ENCODE results near the gene VILL.

The VILL gene

GRCh38 chr3:37979541-37980461 is 10.8 kb upstream of the VILL start:
- peaks cover 46 to 67% of the 10 kb centered on the region in 2 experiments for H3K36me3 ChIP-seq (ENCODE audit: control insufficient read depth in 1 of 2, insufficient read depth in 2 of 2, low read depth in 1 of 2, low read length in 2 of 2)
- H3K27ac ChIP-seq (ENCODE audit: low read length, poor library complexity, severe bottlenecking): no peak overlapping the region
- DNase-seq: peak; percentile 37
- no peak overlapping the region for H3K14ac ChIP-seq (ENCODE audit: low read length in 2 of 2)
- no peak overlapping the region for H2AFZ ChIP-seq (ENCODE audit: low read depth, low read length)
- H4K8ac ChIP-seq (ENCODE audit: low read length): no peak overlapping the region
- H2AK5ac ChIP-seq (ENCODE audit: low read length, severe bottlenecking): no peak overlapping the region
- no peak overlapping the region for H3K4ac ChIP-seq (ENCODE audit: low read depth in 1 of 2, low read length in 2 of 2)
- H2BK15ac ChIP-seq (ENCODE audit: low read depth, poor library complexity, severe bottlenecking): no peak overlapping the region
- no peaks in the 10 kb centered on the region for H3K4me1 ChIP-seq (ENCODE audit: control insufficient read depth, insufficient read depth, low read depth, low read length)
- no peak overlapping the region for H3K4me3 ChIP-seq (ENCODE audit: insufficient read depth in 1 of 2, low read depth in 1 of 2, low read length in 2 of 2)
- H2BK12ac ChIP-seq (ENCODE audit: low read length in 2 of 2): no peak overlapping the region
- H3K4me2 ChIP-seq (ENCODE audit: low read length, poor library complexity, severe bottlenecking): no peak overlapping the region
- H3K23ac ChIP-seq (ENCODE audit: low read length in 2 of 2): no peak overlapping the region
- no peak overlapping the region for H3K9ac ChIP-seq (ENCODE audit: low read length)
- WGBS: 93% methylated on average over 5 of the region's 8 CpGs
- no peak overlapping the region for H4K91ac ChIP-seq (ENCODE audit: low read length)
- H2BK120ac ChIP-seq (ENCODE audit: low read depth, low read length): no peak overlapping the region
- H3K9me3 ChIP-seq (ENCODE audit: control insufficient read depth, low read length): no peaks in the 10 kb centered on the region
- H3K79me1 ChIP-seq (replicated peaks; ENCODE audit: low read length, poor library complexity, severe bottlenecking): no peaks in the 10 kb centered on the region
- H3K27me3 ChIP-seq (ENCODE audit: control insufficient read depth in 1 of 2, insufficient read depth in 1 of 2, low read length in 2 of 2): no peaks in the 10 kb centered on the region
- no peak overlapping the region for H2BK5ac ChIP-seq (ENCODE audit: low read depth, low read length, poor library complexity, severe bottlenecking)
- no peak overlapping the region for H3K18ac ChIP-seq (ENCODE audit: low read depth in 1 of 2, low read length in 2 of 2)

- Histone ChIP-seq H3K4me3 (ENCODE audit: insufficient read depth in 1 of 2, low read depth in 1 of 2, low read length in 2 of 2) (no peak overlapping the region), H2BK15ac (ENCODE audit: low read depth, poor library complexity, severe bottlenecking) (no peak overlapping the region), H4K8ac (ENCODE audit: low read length) (no peak overlapping the region), H3K4me2 (ENCODE audit: low read length, poor library complexity, severe bottlenecking) (no peak overlapping the region), H2AFZ (ENCODE audit: low read depth, low read length) (no peak overlapping the region), H3K36me3 (ENCODE audit: control insufficient read depth in 1 of 2, insufficient read depth in 2 of 2, low read depth in 1 of 2, low read length in 2 of 2) (peaks cover 45 to 65% of the 10 kb centered on the region in 2 experiments), H3K4ac (ENCODE audit: low read depth in 1 of 2, low read length in 2 of 2) (no peak overlapping the region), H3K9me3 (ENCODE audit: control insufficient read depth, low read length) (no peaks in the 10 kb centered on the region), H2BK5ac (ENCODE audit: low read depth, low read length, poor library complexity, severe bottlenecking) (no peak overlapping the region), H3K18ac (ENCODE audit: low read depth in 1 of 2, low read length in 2 of 2) (no peak overlapping the region), H2BK120ac (ENCODE audit: low read depth, low read length) (no peak overlapping the region), H3K27ac (ENCODE audit: low read length, poor library complexity, severe bottlenecking) (no peak overlapping the region), H2AK5ac (ENCODE audit: low read length, severe bottlenecking) (no peak overlapping the region), H3K9ac (ENCODE audit: low read length) (no peak overlapping the region), H3K23ac (ENCODE audit: low read length in 2 of 2) (no peak overlapping the region), H3K27me3 (ENCODE audit: control insufficient read depth in 1 of 2, insufficient read depth in 1 of 2, low read length in 2 of 2) (no peaks in the 10 kb centered on the region), H4K91ac (ENCODE audit: low read length) (no peak overlapping the region), H3K4me1 (ENCODE audit: control insufficient read depth, insufficient read depth, low read depth, low read length) (no peaks in the 10 kb centered on the region), H3K79me1 (replicated peaks; ENCODE audit: low read length, poor library complexity, severe bottlenecking) (no peaks in the 10 kb centered on the region), H2BK12ac (ENCODE audit: low read length in 2 of 2) (no peak overlapping the region), H3K14ac (ENCODE audit: low read length in 2 of 2) (no peak overlapping the region)
- no peak for DNase-seq
- WGBS: 96% methylated on average over 12 of the region's 14 CpGs
These were observed 9.9 kb upstream of the VILL start for GRCh38 chr3:37980462-37981347.

- H2AFZ ChIP-seq (ENCODE audit: low read depth, low read length): no peak overlapping the region
- H3K4me2 ChIP-seq (ENCODE audit: low read length, poor library complexity, severe bottlenecking): no peak overlapping the region
- H3K14ac ChIP-seq (ENCODE audit: low read length in 2 of 2): no peak overlapping the region
- H2BK120ac ChIP-seq (ENCODE audit: low read depth, low read length): no peak overlapping the region
- no peak overlapping the region for H3K9ac ChIP-seq (ENCODE audit: low read length)
- H4K8ac ChIP-seq (ENCODE audit: low read length): no peak overlapping the region
- no peak overlapping the region for H2BK15ac ChIP-seq (ENCODE audit: low read depth, poor library complexity, severe bottlenecking)
- H3K4ac ChIP-seq (ENCODE audit: low read depth in 1 of 2, low read length in 2 of 2): no peak overlapping the region
- no peak overlapping the region for H2AK5ac ChIP-seq (ENCODE audit: low read length, severe bottlenecking)
- DNase-seq: no peak
- H3K36me3 ChIP-seq (ENCODE audit: control insufficient read depth in 1 of 2, insufficient read depth in 2 of 2, low read depth in 1 of 2, low read length in 2 of 2): peaks cover 42 to 59% of the 10 kb centered on the region in 2 experiments
- H2BK12ac ChIP-seq (ENCODE audit: low read length in 2 of 2): no peak overlapping the region
- H3K18ac ChIP-seq (ENCODE audit: low read depth in 1 of 2, low read length in 2 of 2): no peak overlapping the region
- H3K4me1 ChIP-seq (ENCODE audit: control insufficient read depth, insufficient read depth, low read depth, low read length): no peaks in the 10 kb centered on the region
- no peaks in the 10 kb centered on the region for H3K9me3 ChIP-seq (ENCODE audit: control insufficient read depth, low read length)
- H4K91ac ChIP-seq (ENCODE audit: low read length): no peak overlapping the region
- no peak overlapping the region for H2BK5ac ChIP-seq (ENCODE audit: low read depth, low read length, poor library complexity, severe bottlenecking)
- no peaks in the 10 kb centered on the region for H3K27me3 ChIP-seq (ENCODE audit: control insufficient read depth in 1 of 2, insufficient read depth in 1 of 2, low read length in 2 of 2)
- WGBS: 97% methylated on average over 2 of the region's 2 CpGs
- H3K27ac ChIP-seq (ENCODE audit: low read length, poor library complexity, severe bottlenecking): no peak overlapping the region
- no peak overlapping the region for H3K4me3 ChIP-seq (ENCODE audit: insufficient read depth in 1 of 2, low read depth in 1 of 2, low read length in 2 of 2)
- H3K23ac ChIP-seq (ENCODE audit: low read length in 2 of 2): no peak overlapping the region
- no peaks in the 10 kb centered on the region for H3K79me1 ChIP-seq (replicated peaks; ENCODE audit: low read length, poor library complexity, severe bottlenecking)
These were observed 9.3 kb upstream of the VILL start for GRCh38 chr3:37981348-37981664.

GRCh38 chr3:37982331-37982730 is 8.3 kb upstream of the VILL start:
- H2BK5ac ChIP-seq (ENCODE audit: low read depth, low read length, poor library complexity, severe bottlenecking): no peak overlapping the region
- H2AFZ ChIP-seq (ENCODE audit: low read depth, low read length): no peak overlapping the region
- no peak overlapping the region for H4K8ac ChIP-seq (ENCODE audit: low read length)
- no peak overlapping the region for H3K23ac ChIP-seq (ENCODE audit: low read length in 2 of 2)
- no peak overlapping the region for H3K4me2 ChIP-seq (ENCODE audit: low read length, poor library complexity, severe bottlenecking)
- no peaks in the 10 kb centered on the region for H3K9me3 ChIP-seq (ENCODE audit: control insufficient read depth, low read length)
- H2AK5ac ChIP-seq (ENCODE audit: low read length, severe bottlenecking): no peak overlapping the region
- H2BK12ac ChIP-seq (ENCODE audit: low read length in 2 of 2): no peak overlapping the region
- peaks cover 1% of the 10 kb centered on the region for H3K4me1 ChIP-seq (ENCODE audit: control insufficient read depth, insufficient read depth, low read depth, low read length)
- peaks cover 37 to 48% of the 10 kb centered on the region in 2 experiments for H3K36me3 ChIP-seq (ENCODE audit: control insufficient read depth in 1 of 2, insufficient read depth in 2 of 2, low read depth in 1 of 2, low read length in 2 of 2)
- H3K9ac ChIP-seq (ENCODE audit: low read length): no peak overlapping the region
- H2BK15ac ChIP-seq (ENCODE audit: low read depth, poor library complexity, severe bottlenecking): no peak overlapping the region
- H2BK120ac ChIP-seq (ENCODE audit: low read depth, low read length): no peak overlapping the region
- H3K4ac ChIP-seq (ENCODE audit: low read depth in 1 of 2, low read length in 2 of 2): no peak overlapping the region
- no peak overlapping the region for H3K4me3 ChIP-seq (ENCODE audit: insufficient read depth in 1 of 2, low read depth in 1 of 2, low read length in 2 of 2)
- 40% methylated on average over 1 of the region's 1 CpG for WGBS
- no peak overlapping the region for H4K91ac ChIP-seq (ENCODE audit: low read length)
- no peak overlapping the region for H3K27ac ChIP-seq (ENCODE audit: low read length, poor library complexity, severe bottlenecking)
- H3K18ac ChIP-seq (ENCODE audit: low read depth in 1 of 2, low read length in 2 of 2): no peak overlapping the region
- H3K27me3 ChIP-seq (ENCODE audit: control insufficient read depth in 1 of 2, insufficient read depth in 1 of 2, low read length in 2 of 2): no peaks in the 10 kb centered on the region
- H3K79me1 ChIP-seq (replicated peaks; ENCODE audit: low read length, poor library complexity, severe bottlenecking): no peaks in the 10 kb centered on the region
- no peak overlapping the region for H3K14ac ChIP-seq (ENCODE audit: low read length in 2 of 2)
- DNase-seq: no peak
